ENCODE data around the gene NPTX1.

- TF ChIP-seq, protein P1, sequence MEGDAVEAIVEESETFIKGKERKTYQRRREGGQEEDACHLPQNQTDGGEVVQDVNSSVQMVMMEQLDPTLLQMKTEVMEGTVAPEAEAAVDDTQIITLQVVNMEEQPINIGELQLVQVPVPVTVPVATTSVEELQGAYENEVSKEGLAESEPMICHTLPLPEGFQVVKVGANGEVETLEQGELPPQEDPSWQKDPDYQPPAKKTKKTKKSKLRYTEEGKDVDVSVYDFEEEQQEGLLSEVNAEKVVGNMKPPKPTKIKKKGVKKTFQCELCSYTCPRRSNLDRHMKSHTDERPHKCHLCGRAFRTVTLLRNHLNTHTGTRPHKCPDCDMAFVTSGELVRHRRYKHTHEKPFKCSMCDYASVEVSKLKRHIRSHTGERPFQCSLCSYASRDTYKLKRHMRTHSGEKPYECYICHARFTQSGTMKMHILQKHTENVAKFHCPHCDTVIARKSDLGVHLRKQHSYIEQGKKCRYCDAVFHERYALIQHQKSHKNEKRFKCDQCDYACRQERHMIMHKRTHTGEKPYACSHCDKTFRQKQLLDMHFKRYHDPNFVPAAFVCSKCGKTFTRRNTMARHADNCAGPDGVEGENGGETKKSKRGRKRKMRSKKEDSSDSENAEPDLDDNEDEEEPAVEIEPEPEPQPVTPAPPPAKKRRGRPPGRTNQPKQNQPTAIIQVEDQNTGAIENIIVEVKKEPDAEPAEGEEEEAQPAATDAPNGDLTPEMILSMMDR (IDR thresholded peaks at IDR 0.05): no peak
- TF ChIP-seq CEBPB (IDR thresholded peaks at IDR 0.05) (no peak), POLR2A (IDR thresholded peaks at IDR 0.05; ENCODE audit: low read length) (no peak), MAX (IDR thresholded peaks at IDR 0.05) (no peak), HOXA7 (CRISPR knock-in tag; IDR thresholded peaks at IDR 0.05) (no peak), EP300 (IDR thresholded peaks at IDR 0.05) (no peak), NR3C1 (IDR thresholded peaks at IDR 0.05) (no peak), RNF2 (IDR thresholded peaks at IDR 0.05; ENCODE audit: borderline replicate concordance, low read depth) (no peak), HMGXB4 (CRISPR knock-in tag; IDR thresholded peaks at IDR 0.05; ENCODE audit: borderline replicate concordance) (no peak)
- TF ChIP-seq, protein P2, sequence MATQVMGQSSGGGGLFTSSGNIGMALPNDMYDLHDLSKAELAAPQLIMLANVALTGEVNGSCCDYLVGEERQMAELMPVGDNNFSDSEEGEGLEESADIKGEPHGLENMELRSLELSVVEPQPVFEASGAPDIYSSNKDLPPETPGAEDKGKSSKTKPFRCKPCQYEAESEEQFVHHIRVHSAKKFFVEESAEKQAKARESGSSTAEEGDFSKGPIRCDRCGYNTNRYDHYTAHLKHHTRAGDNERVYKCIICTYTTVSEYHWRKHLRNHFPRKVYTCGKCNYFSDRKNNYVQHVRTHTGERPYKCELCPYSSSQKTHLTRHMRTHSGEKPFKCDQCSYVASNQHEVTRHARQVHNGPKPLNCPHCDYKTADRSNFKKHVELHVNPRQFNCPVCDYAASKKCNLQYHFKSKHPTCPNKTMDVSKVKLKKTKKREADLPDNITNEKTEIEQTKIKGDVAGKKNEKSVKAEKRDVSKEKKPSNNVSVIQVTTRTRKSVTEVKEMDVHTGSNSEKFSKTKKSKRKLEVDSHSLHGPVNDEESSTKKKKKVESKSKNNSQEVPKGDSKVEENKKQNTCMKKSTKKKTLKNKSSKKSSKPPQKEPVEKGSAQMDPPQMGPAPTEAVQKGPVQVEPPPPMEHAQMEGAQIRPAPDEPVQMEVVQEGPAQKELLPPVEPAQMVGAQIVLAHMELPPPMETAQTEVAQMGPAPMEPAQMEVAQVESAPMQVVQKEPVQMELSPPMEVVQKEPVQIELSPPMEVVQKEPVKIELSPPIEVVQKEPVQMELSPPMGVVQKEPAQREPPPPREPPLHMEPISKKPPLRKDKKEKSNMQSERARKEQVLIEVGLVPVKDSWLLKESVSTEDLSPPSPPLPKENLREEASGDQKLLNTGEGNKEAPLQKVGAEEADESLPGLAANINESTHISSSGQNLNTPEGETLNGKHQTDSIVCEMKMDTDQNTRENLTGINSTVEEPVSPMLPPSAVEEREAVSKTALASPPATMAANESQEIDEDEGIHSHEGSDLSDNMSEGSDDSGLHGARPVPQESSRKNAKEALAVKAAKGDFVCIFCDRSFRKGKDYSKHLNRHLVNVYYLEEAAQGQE (IDR thresholded peaks at IDR 0.05): no peak
- TF ChIP-seq, protein P3, sequence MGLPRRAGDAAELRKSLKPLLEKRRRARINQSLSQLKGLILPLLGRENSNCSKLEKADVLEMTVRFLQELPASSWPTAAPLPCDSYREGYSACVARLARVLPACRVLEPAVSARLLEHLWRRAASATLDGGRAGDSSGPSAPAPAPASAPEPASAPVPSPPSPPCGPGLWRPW (IDR thresholded peaks at IDR 0.05): no peak
Observed at GRCh38 chr17:80513201-80513600, 36.8 kb upstream of the NPTX1 start.
